Measurements from ENCODE around the gene DGKZ.

The DGKZ gene

DNA sequence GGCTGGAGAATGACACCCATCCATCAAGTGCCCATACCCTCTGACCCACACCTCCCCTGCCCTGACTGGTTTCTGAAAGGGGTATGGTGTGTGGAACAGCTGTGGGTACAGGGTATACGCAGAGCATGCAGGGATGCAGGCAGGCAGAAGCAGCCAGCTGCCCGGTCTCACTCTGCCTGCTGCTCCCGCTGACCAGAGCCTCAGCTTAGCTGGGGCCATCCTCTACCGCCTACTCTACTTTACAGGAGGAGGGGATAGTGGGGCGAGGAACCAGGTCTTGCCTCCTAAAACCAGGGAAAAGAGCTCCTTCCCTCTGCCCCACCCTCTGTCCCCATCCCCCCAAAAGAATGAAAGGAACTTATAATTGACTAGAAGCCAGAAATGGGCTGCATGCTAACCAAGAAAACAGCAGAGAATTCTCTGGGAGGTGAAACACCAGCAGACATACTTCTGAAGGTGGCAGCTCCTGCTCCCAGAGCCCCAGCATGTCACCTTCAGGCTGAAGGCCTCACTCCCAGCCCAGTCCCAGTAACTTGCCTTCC is 57.3 kb downstream of the DGKZ start:
- DNase-seq = no peak

DNA sequence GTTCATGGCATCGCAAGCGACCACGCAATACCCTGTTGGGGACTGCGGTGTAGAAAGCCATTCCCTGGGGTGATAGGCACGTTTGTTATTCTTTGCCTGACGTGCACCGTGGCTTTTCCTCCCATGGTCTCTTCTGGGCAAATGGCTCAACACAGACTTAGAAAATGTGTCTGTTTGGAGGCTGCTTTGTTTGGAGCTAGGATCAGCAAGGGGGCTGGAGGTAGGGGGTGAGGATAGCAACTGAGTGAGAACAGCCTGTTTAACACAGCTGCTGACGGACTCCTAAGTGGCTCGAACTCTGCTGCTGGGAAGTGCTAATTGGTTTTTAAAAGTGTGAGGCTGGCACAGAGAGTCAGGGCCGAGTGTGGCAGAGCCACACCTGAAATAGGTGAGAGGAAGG is 60.4 kb downstream of the DGKZ start:
- DNase-seq = no peak

DNA sequence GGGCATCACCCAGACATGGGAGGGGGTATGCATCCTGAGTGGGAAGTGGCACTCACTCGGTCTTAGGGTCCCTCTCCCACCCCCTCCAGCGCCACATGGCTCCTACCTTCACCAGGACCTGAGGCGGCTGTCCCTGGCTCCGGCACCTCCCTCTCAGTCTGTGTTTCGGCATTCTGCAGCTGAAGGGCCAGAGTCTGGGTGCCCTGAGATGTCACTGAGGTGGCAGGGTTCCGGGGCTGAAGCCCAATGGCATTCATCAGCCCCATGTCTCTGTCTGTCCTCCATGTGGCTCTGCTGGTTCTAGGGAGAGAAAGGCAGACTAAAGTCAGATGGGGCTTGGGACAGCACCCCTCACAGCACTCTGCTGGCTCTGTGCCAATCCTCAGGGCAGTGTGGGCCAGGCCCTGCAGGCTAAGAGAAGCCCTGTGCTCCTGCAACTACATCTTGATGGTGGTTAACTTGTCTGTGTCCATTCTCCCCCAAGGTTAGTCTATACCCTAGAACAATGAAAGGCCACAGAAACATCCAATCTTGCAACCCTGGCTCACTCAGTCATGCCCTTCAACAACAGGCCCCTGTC is 61.2 kb downstream of the DGKZ start:
- DNase-seq = no peak

DNA sequence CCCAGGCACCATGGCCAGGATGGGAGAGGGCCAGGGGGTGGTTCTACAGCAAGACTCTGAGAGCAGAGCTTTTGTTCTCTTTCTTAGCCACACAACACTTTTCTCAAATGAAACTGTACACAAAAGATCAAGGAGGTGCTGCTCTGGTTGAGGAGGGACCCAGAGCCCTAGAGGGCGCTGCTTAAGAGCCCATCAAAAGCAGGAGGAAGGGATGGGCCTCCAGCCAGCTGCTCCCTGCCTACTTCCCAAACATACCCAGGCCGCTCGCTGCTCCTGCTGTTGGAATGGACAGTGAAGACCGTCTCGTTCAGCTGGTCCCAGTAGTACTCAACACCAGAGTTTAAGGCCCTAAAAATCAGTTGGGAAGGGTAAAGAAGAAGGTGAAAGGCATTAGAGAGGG is 62.8 kb downstream of the DGKZ start:
- no peak for DNase-seq

DNA sequence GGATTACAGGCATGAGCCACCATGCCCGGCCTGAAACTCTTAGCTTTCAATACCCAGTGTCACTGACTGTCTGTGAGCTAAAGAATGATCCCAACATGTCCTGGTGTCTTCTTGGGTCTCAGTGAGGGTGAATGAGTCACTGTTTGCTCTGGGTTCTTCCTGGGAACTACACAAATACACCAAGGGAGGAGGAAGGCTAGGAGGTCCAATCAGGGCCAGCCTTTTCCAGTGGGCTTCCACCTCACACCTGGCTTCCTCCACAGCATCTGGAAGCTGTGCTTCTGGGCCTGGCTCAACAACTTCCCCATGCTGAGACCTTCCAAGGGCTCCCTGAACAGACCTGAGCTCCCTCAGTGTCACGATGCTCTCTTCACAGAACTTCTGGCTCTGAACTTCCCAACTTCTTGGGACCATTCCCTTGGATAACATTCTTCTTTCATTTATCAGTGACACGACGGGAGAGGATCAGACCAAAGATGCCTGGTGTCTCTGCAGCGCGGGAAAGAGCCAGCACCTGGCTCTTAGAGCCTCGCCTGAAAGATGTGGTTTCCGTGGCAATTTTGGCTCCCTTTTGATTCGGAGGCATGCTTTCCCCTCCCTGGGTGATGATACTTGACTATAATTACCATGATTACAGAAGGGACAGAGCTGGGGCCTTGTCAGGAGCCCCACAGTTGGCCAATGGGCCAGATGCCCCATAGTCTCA is 66.7 kb downstream of the DGKZ start:
- DNase-seq = peak; percentile 98

DNA sequence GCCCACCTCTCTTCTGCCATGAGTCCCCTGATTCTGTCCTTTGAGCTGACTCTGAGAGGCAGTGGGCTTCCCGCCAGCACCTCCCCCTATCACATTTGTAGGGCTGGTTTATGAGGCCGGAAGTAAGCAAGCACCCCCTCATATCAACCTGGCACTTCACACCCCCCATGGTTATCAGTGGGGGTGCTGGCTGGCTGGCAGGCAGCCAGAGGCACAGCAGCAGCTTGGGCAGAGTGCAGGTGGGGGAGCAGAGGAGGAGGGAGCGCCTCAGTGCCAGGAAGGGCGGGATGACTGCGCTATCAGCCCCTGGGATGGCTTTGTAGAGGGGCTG is 67.2 kb downstream of the DGKZ start:
- peak; percentile 98 for DNase-seq

DNA sequence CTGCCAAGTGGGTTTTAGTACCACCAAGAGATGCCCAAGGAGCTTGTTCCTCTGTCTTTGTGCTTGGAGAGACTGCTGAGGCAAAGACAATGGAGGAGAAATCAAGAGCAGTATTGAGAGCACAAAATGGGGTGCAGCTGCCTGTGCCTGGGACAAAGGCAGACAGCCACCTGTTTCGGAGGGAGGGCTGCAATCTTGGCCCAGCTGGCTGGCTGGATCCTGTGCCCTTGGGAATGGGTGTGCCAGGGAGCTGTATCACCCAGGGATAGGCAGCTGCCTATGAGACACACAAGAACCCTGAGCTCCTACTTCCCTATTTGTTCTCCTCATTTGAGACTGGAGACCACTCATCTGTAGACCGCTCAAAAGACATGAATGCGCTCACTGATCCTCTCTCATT is 67.6 kb downstream of the DGKZ start:
- peak; percentile 78 for DNase-seq

DNA sequence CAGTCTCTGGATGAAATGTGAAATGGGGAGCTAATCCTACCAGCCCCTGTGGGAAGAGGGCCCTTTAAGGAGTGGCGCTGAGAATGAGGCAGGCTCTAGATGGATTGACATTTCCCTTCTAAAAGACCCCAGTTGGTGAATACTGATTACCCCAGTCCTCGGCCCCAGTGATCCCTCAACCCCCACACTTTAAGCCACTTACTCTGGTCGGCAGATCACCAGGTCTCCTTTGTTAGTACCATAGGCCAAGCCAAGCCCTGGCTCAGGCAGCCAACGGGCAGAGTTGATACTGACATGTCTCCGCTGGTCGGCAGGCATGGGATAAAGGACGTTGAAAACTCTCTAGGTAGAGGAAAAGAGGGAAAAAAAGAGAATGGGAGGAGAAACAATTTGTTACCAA is 70.4 kb downstream of the DGKZ start:
- no peak for DNase-seq

DNA sequence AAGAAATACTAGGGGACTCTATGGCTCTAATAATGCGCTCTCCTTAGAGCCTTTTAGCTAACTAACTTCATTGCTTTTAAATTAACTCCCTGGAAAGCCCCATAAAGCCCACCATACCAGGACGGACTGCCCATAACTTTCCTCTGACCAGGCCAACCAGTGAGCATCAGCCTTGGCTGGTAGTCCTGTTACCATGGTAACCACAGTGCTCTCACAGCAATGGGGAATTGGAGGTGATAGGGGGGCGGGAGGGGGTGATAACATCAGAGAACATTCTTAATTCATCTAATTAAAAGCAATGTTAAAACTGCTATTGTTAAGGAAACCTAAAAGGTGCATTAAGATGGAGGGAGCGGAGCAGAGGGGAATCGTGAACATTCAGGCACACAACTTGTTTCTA is 71.5 kb downstream of the DGKZ start:
- DNase-seq = no peak

DNA sequence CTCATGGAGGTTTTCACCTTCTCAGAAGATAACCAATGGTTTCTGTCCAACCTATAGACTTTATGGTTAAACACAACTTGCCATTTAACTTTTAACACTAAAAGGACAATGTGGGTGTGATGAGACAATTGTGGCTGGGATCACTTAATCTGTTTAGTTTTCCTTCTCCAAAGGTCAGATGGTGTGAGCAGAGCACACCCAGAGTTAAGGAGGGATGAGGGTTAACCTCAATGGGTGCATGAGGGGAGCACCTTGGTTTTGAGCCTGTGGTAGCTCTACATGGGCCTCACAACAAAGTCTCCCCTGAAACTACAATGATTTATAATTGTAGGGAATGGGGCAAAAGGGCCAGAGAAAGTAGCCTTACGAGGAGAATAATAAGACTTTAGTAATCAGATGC is 73.2 kb downstream of the DGKZ start:
- no peak for DNase-seq

DNA sequence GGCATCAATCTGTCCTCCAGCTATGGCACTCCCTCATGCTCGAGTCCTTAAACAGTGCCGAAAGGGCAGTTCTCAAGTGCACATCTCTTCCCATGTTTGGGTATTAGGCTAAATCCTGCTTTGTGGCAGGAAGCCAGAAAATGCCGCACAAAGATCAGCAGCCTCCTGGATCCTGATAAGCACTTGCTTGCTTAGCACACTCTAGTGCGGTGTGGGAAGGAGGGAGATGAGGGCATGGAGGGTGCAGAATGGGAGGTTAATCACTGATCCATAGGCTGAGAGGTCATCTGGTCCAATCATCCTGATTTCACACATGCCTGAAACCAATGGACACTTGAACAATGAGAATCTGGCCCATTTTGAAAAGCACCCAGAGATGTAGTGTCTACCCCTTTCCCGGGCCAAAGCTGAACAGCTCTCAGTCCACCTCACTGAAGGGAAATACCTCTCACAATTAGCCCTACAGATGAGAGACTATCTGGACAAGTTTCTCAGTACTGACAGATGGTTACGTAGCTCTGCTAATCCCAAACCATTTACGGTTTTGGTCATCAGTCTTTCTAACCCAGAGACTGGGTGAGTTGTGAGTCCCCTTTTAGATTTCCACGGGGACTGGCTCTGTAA is 74.1 kb downstream of the DGKZ start:
- no peak for DNase-seq

DNA sequence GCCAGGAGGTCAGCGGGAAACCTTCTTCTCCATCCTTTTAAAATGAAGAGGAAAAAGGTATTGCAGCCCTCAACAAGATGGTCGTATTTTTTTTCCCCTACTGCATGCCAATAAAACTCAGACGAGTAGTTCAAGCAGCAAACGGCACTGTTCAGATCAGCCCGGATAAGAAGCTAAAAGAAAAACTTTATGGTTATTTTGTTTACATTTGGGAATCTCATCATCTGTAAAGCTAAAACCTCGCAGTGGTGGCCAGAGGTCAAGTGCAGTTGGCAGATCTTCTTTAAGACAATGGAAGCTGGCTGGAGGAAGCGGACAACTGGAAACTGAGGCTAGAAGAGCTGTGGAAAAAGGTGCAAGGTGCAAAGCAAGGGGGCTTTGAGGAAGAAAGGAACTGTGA is 75.3 kb downstream of the DGKZ start:
- no peak for DNase-seq

DNA sequence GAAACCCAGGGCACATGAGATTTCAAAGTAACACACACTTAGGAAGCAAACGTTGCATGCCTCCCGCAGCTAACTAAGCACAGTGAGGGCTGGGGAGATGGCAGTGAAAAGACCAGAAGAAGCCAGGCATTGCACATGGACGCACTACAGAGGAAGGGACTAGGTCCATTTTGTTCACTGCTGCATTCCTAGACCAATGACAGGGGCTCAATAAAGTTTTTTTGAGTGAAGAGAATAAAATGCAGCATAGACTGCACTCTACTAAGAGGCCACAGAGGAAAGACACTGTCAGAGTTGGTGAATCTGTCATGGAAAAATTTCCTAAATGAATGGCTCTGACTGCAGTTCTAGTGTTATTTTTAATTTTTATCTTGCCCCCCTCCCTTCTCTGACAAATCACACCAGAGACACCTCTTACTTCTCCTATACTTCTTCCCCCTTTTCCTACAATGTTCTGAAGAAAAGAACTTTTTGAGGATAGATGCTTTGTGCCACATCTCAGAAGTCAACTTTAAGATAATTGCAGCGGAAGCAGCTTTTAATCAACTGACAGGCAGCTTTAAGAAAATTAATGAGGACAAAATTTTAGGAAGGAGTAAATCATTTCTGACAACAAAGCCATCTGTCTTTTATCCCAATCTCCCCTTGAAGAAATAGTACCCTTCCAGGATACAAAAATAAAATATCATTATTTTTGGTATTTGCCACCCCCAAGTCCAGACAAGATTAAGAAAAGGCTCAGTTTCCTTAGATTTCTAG is 79.1 kb downstream of the DGKZ start:
- no peak for DNase-seq

DNA sequence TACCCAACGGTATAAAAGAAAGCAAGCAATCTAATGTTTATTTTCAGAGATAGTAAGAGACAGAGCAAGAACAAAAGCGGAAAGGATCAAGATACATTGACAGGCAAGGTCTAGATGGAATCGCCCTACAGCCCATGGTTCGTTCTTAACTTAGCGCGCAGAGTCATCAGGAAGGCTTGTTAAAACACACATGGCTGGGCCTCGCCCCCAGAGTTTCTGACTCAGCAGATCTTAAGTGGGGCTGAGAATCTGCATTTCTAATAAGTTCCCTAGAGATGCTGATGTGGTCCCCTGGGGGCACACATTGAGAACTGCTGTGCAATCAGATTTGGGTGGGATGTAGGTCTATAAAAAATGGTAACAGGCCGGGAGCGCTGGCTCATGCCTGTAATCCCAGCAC is 80.1 kb downstream of the DGKZ start:
- DNase-seq = no peak

DNA sequence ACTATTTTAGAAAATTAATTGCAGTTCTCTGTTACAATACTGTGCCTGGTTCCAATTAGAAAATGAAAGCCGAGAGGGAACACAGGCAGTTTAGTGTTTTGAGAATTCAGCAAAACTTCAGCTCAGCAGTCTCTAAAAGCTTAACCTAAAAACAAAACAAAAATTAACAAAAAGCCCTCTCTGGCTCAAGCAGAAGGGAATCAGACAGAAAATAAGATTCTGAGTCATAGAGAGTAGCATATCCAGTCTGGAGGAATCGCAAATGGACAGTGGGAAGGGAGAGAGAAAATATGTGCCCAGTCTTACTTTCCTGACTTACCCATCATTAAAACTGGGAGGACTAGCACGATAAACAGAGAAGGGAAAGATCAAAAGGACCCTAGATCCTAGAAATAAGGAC is 82.5 kb downstream of the DGKZ start:
- DNase-seq = no peak

Measured in NCI-H2081 treated with DMSO at 0.1 percent for 48 hours (cell line).